Gastroesophageal sphincter (tissue), 3 donors: ENCODE results near the gene PAQR9.

ENCODE experiments used
- CTCF ChIP-seq, 4 experiments: fragments of 200-600 bp in 2 of 4; fragments of 450-650 bp in 2 of 4; sonication (generic) in 1 of 4; IDR thresholded peaks; one replicate each; pipeline ENCODE4 v1.5.1; 2017 to 2019; ENCODE audit warnings: antibody characterized with exemption in 4 of 4, mild to moderate bottlenecking in 2 of 4, moderate library complexity in 2 of 4
- EP300 ChIP-seq: sonication (generic); formaldehyde crosslinking; IDR thresholded peaks from one replicate; pipeline ENCODE4 v1.6.1; 2017; ENCODE audit warnings: antibody characterized with exemption, mild to moderate bottlenecking
- POLR2AphosphoS5 ChIP-seq: sonication (generic); formaldehyde crosslinking; IDR thresholded peaks from one replicate; pipeline ENCODE4 v1.6.1; 2017; ENCODE audit warnings: antibody characterized with exemption

GRCh38 chr3:142914286-142914811, 49.1 kb downstream of the PAQR9 start:
- TF ChIP-seq POLR2AphosphoS5 (no peak), CTCF (IDR thresholded peaks at IDR 0.05) (no peak), EP300 (no peak)
